HepG2 (cell line): ENCODE measurements around the gene PDIA5. TPM values are rescaled to one million over a fixed set of nuclear protein-coding genes. Genes with fewer than 3 reads are reported as not detected.

Experiments used
- AFF4 ChIP-seq: sonication (generic); formaldehyde crosslinking; IDR thresholded peaks from 2 replicates; pipeline ENCODE4 v1.4.0; 2020; ENCODE audit warnings: missing genetic modification reagents
- CBX5 ChIP-seq: sonication (generic); formaldehyde crosslinking; IDR thresholded peaks from 2 replicates; pipeline ENCODE4 v1.4.0; 2020; ENCODE audit warnings: missing genetic modification reagents, borderline replicate concordance
- ESRRA ChIP-seq: sonication (generic); formaldehyde crosslinking; IDR thresholded peaks from 2 replicates; pipeline ENCODE4 v1.5.1; 2020; ENCODE audit warnings: mild to moderate bottlenecking, low read depth, missing genetic modification reagents
- NCOA2 ChIP-seq: sonication (generic); formaldehyde crosslinking; IDR thresholded peaks from 2 replicates; pipeline ENCODE4 v1.8.0; 2022; ENCODE audit warnings: inconsistent platforms
- ZBTB46 ChIP-seq: sonication (generic); formaldehyde crosslinking; IDR thresholded peaks from 2 replicates; pipeline ENCODE4 v1.4.0; 2020; ENCODE audit warnings: mild to moderate bottlenecking, missing genetic modification reagents, borderline replicate concordance
- ZNF205 ChIP-seq: IDR thresholded peaks from 2 replicates; pipeline ENCODE4 v1.6.1; 2018; ENCODE audit warnings: missing biosample characterization, missing genetic modification reagents
- ZNF253 ChIP-seq: sonication (generic); formaldehyde crosslinking; IDR thresholded peaks from 2 replicates; pipeline ENCODE4 v1.8.0; 2022; ENCODE audit warnings: mild to moderate bottlenecking, missing genetic modification reagents, borderline replicate concordance
- ZNF432 ChIP-seq: sonication (generic); formaldehyde crosslinking; IDR thresholded peaks from 2 replicates; pipeline ENCODE4 v1.5.0; 2020; ENCODE audit warnings: missing genetic modification reagents, mild to moderate bottlenecking, borderline replicate concordance
- ZNF552 ChIP-seq: sonication (generic); formaldehyde crosslinking; IDR thresholded peaks from 2 replicates; pipeline ENCODE4 v1.9.0; 2022; ENCODE audit warnings: missing genetic modification reagents, mild to moderate bottlenecking, borderline replicate concordance
- ZNF607 ChIP-seq: sonication (generic); formaldehyde crosslinking; IDR thresholded peaks from 2 replicates; pipeline ENCODE4 v1.5.1; 2020; ENCODE audit warnings: missing genetic modification reagents, mild to moderate bottlenecking, borderline replicate concordance
- ZNF850 ChIP-seq: sonication (generic); formaldehyde crosslinking; conservative IDR thresholded peaks from 2 replicates; pipeline ENCODE4 v1.9.0; 2021; ENCODE audit warnings: mild to moderate bottlenecking, missing genetic modification reagents
- polyA plus RNA-seq, 8 experiments: library from polyadenylated mRNA; depleted of rRNA in 3 of 8; stranded (reverse) in 7 of 8; unstranded in 1 of 8; fragments of >200 nt; fragmentation: Illumina TruSeq in 4 of 8; extraction: Trizol in 4 of 8; gene quantifications; 2 replicates each; pipeline versions ENCODE4 v1.2.1 to v1.2.3, GENCODE V29; 2011 to 2016; ENCODE audit warnings: low read depth in 4 of 8, missing spikeins in 1 of 8, mixed read lengths in 1 of 8; ENCODE audit not compliant: insufficient read depth in 1 of 8
- total RNA-seq, 5 experiments: library from RNA; depleted of rRNA; stranded (reverse); fragments of >200 nt; fragmentation: Illumina TruSeq; extraction: Trizol; gene quantifications; 2 replicates each; pipeline ENCODE4 v1.2.3, GENCODE V29; 2016; ENCODE audit warnings: low read depth in 1 of 5
- TF ChIP-seq, protein P1 (sequence below): sonication (generic); formaldehyde crosslinking; IDR thresholded peaks from 2 replicates; pipeline ENCODE4 v1.4.0; 2020; ENCODE audit warnings: mild to moderate bottlenecking, missing genetic modification reagents, borderline replicate concordance
- TF ChIP-seq, protein P2 (sequence below): fragments of 450-650 bp; IDR thresholded peaks from 2 replicates; pipeline ENCODE4 v1.6.1; 2017; ENCODE audit warnings: mild to moderate bottlenecking

Gene PDIA5
- total and polyA plus RNA-seq, 2 of the 13 experiments (the other 11 are each of a cell fraction or from before 2014, with no cell fraction given), result 51.3 to 74.3 TPM

DNA sequence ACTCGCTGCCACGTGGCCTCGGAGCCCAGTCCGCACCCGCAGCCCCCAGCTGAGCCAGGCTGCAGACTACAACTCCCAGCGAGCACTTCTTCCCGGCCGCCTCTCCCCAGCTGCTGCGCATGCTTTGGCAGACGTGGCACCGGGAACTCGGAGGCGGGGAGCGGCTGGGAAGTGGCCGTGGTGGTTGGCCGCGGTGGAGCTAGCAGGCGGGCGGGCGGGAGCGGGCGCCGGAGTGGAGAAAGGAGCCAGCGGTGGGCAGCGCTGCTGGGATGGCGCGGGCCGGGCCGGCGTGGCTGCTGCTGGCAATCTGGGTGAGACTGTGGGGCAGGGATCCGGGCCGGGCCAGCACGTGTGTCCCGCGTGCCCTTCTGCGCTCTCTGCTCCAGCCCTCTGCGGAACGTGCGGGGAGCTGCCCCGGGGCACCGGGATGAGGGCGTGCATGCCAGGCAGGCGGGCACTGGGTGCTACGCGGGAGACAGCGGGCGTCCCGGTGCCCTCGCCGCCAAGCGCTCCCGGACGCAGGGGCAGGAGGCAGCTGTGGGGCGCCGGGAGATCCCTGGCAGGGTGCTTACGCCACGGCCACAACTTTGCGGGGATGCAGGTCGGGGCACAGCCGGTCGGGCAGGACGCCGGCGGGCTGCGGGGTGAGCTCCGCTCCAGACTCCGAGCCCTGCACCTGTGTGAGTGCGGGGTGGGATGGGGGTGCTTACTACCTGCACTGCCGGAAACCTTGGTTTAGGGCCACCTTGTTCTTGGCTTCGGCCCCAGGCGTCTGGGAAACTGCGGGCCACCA lies at the start of gene PDIA5 (continued):
- TF ChIP-seq ESRRA (CRISPR knock-in tag) (peak; percentile 71), ZBTB46 (CRISPR knock-in tag) (peak; percentile 97; the same call in 1 of the 2 replicates), CBX5 (peak; percentile 68; the same call in 1 of the 2 replicates), AFF4 (no peak), ZNF205 (0 out of 2 replicates have a peak, but pooled peaks have one; percentile 22), NCOA2 (CRISPR knock-in tag) (peak; percentile 54; the same call in 1 of the 2 replicates), ZNF432 (CRISPR knock-in tag) (no peak), ZNF607 (CRISPR knock-in tag) (peak; percentile 85), ZNF253 (CRISPR knock-in tag) (no peak), ZNF552 (CRISPR knock-in tag) (no peak), ZNF850 (CRISPR knock-in tag) (no peak)
- TF ChIP-seq, protein P1, sequence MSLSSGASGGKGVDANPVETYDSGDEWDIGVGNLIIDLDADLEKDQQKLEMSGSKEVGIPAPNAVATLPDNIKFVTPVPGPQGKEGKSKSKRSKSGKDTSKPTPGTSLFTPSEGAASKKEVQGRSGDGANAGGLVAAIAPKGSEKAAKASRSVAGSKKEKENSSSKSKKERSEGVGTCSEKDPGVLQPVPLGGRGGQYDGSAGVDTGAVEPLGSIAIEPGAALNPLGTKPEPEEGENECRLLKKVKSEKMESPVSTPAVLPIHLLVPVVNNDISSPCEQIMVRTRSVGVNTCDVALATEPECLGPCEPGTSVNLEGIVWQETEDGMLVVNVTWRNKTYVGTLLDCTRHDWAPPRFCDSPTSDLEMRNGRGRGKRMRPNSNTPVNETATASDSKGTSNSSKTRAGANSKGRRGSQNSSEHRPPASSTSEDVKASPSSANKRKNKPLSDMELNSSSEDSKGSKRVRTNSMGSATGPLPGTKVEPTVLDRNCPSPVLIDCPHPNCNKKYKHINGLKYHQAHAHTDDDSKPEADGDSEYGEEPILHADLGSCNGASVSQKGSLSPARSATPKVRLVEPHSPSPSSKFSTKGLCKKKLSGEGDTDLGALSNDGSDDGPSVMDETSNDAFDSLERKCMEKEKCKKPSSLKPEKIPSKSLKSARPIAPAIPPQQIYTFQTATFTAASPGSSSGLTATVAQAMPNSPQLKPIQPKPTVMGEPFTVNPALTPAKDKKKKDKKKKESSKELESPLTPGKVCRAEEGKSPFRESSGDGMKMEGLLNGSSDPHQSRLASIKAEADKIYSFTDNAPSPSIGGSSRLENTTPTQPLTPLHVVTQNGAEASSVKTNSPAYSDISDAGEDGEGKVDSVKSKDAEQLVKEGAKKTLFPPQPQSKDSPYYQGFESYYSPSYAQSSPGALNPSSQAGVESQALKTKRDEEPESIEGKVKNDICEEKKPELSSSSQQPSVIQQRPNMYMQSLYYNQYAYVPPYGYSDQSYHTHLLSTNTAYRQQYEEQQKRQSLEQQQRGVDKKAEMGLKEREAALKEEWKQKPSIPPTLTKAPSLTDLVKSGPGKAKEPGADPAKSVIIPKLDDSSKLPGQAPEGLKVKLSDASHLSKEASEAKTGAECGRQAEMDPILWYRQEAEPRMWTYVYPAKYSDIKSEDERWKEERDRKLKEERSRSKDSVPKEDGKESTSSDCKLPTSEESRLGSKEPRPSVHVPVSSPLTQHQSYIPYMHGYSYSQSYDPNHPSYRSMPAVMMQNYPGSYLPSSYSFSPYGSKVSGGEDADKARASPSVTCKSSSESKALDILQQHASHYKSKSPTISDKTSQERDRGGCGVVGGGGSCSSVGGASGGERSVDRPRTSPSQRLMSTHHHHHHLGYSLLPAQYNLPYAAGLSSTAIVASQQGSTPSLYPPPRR (CRISPR knock-in tag), result no peak
- TF ChIP-seq, protein P2, sequence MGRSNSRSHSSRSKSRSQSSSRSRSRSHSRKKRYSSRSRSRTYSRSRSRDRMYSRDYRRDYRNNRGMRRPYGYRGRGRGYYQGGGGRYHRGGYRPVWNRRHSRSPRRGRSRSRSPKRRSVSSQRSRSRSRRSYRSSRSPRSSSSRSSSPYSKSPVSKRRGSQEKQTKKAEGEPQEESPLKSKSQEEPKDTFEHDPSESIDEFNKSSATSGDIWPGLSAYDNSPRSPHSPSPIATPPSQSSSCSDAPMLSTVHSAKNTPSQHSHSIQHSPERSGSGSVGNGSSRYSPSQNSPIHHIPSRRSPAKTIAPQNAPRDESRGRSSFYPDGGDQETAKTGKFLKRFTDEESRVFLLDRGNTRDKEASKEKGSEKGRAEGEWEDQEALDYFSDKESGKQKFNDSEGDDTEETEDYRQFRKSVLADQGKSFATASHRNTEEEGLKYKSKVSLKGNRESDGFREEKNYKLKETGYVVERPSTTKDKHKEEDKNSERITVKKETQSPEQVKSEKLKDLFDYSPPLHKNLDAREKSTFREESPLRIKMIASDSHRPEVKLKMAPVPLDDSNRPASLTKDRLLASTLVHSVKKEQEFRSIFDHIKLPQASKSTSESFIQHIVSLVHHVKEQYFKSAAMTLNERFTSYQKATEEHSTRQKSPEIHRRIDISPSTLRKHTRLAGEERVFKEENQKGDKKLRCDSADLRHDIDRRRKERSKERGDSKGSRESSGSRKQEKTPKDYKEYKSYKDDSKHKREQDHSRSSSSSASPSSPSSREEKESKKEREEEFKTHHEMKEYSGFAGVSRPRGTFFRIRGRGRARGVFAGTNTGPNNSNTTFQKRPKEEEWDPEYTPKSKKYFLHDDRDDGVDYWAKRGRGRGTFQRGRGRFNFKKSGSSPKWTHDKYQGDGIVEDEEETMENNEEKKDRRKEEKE, result no peak
